RWPE1 (cell line): ENCODE results near the gene FAM227B.
"Not testable (repeated sequence)": the region's sequence is repeated elsewhere in the genome, so short reads cannot be mapped to it uniquely, and the experiment has no call there.

Experiments used
- CTCF ChIA-PET: fragments of 350-600 bp; sonication (Branson Sonifier 250); formaldehyde crosslinking; extraction: SDS; loops from one replicate; lab custom pipeline; 2021; lab: Yijun Ruan, JAX
- POLR2A ChIA-PET: fragments of 400-600 bp; formaldehyde crosslinking; extraction: SDS; loops from one replicate; lab custom pipeline; 2020; ENCODE audit warnings: antibody characterized with exemption; ENCODE audit not compliant: low non-redundant PET; lab: Yijun Ruan, JAX
- DNase-seq: peaks from one replicate; pipeline ENCODE4 v3.0.0; 2012; ENCODE audit warnings: low spot score
- H3K27ac ChIP-seq: fragments of 450-650 bp; 2 replicates; pipeline ENCODE4 v1.5.1; 2017
- TF ChIP-seq, protein P1 (sequence below): fragments of 450-650 bp; conservative IDR thresholded peaks from 2 replicates; pipeline ENCODE4 v1.5.1; 2017; ENCODE audit warnings: low read depth, mild to moderate bottlenecking

FAM227B gene

DNA sequence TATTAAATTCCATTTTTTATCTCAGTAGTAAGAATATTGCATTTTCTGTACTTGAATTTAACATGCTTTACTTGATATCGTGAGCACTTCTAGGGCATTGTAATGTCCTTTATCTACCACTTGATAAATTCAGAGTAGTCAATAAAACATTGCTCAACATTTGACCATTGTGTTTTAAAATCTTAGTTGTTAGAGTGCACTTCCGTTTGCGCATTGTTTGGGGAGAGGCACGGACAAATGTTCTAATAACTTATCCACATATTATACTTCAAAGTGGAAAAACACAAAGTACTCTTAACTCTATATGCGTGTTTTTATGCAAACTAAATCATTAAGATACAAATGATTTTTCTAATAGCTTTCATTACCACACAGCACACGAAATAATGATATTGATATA is 419 bp downstream of the FAM227B start:
- ChIA-PET CTCF (no interaction called here), POLR2A (no interaction called here)
- peak overlapping the region; percentile 77 for H3K27ac ChIP-seq
- no peak for DNase-seq
- TF ChIP-seq, protein P1, sequence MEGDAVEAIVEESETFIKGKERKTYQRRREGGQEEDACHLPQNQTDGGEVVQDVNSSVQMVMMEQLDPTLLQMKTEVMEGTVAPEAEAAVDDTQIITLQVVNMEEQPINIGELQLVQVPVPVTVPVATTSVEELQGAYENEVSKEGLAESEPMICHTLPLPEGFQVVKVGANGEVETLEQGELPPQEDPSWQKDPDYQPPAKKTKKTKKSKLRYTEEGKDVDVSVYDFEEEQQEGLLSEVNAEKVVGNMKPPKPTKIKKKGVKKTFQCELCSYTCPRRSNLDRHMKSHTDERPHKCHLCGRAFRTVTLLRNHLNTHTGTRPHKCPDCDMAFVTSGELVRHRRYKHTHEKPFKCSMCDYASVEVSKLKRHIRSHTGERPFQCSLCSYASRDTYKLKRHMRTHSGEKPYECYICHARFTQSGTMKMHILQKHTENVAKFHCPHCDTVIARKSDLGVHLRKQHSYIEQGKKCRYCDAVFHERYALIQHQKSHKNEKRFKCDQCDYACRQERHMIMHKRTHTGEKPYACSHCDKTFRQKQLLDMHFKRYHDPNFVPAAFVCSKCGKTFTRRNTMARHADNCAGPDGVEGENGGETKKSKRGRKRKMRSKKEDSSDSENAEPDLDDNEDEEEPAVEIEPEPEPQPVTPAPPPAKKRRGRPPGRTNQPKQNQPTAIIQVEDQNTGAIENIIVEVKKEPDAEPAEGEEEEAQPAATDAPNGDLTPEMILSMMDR = no peak

DNA sequence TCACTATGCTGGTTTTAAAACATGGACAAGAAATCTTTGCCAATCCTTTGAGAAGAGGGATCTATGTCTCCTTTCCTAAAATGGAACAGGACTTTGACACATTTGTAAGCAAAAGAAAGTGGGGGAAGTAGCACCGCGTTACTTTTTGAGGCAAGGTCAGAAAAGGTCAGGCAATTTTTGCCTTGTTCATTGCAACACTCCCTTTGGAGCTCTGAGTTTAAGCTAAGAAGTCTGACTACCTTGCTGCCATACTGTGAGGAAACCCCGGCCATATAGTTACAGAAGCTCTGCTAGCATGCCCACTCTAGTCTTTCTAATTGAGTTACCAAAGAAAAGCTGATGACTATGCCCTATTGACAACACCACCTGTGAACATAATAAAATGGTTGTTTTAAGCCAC is 1.4 kb downstream of the FAM227B start:
- DNase-seq = no peak
- ChIA-PET POLR2A (no interaction called here), CTCF (interaction anchor here (0.5 to 1.0 kb wide), 2 partner anchors 109 to 197 kb away, joined by 3 read pairs; no protein-coding TSS in a partner anchor)
- no peak overlapping the region for H3K27ac ChIP-seq
- TF ChIP-seq, protein P1 = no peak

DNA sequence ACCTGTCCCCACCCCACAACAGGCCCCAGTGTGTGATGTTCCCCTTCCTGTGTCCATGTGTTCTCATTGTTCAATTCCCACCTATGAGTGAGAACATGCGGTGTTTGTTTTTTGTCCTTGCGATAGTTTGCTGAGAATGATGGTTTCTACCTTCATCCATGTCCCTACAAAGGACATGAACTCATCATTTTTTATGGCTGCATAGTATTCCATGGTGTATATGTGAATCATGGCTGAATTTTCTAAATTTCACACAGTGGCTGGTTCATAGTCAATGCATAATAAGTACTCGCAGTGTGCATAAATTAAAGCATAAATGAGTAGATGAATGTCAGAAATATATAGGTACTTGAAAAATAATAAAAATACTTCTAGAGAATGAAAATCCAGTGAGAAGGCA is 8.4 kb downstream of the FAM227B start:
- CTCF ChIA-PET, DNase-seq, POLR2A ChIA-PET, H3K27ac ChIP-seq: not testable (repeated sequence)

DNA sequence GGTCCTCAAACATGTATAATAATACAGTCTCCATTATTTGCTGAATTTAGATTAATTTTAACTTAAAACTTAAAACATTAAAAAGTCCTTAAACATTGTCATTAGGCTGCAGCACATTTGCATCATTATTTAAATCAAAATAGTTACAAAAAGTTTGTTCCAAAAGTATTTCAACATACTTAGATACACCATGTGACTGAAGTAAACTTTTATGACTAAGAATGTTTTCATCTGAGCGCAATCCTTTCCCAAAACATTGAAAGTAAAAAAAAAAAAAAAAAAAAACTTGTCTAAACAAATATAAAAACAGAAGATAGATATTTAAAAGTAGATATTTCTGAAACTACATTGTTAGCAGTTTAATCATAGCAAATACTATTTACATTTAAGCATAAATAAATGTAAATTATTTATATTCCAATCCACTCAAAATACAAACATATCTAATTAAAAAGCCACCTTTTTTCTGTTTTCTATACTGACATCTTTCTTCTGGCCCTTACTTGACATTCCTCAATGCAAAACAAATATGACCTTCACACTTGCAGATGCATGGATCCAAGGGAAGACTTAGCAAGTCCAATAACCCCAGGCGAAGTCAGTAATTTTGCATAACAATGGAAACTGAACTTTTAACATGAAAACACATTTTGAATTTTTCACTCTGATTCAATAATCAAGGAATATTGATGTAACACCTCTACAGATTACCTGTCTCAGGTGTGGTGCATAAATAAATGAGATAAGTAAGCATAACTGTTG is 10.3 kb downstream of the FAM227B start:
- POLR2A ChIA-PET = no interaction called here
- no peak overlapping the region for H3K27ac ChIP-seq
- DNase-seq = no peak
- CTCF ChIA-PET = no interaction called here
- TF ChIP-seq, protein P1 = no peak

DNA sequence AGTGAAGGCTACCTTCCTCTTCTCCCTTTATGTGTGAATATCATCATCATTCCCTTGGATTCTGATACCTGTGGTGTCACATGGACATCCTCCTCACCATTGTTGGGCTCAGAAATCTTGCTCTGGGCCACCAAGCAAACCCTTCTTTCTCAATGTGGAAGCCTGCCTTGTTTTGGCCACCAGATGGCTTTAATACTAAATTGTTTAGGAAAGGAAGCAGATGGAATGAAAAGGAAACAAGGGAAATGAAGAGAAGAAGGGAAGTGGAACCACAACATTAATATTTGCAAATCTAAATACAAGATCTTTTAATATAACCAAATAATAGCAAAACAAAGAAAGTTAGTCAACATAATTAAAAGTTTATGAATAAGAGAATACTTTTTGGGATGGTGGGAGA is 14.0 kb downstream of the FAM227B start:
- no peak for DNase-seq
- TF ChIP-seq, protein P1 = no peak
- POLR2A ChIA-PET = no interaction called here
- CTCF ChIA-PET = no interaction called here
- no peak overlapping the region for H3K27ac ChIP-seq

DNA sequence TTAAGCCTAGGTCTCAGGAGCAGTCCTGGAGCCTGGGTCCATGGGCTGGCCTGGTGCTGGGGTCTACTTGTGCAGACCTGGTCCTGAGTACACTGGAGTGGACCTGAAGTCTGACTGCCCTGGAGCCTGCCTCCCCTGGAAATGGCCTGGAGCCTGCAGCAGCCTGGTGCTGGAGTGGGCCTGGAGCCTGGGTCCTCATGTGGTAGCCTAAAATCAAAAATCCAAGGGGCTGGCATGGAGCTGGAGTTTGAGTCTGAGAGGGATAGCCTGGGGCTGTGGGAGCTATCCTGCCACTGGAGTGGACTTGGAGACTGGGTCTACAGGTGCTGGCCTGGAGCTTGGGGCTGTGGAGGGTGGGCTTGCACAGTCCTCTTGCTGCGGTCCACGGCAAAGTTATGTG is 15.0 kb downstream of the FAM227B start:
- TF ChIP-seq, protein P1 = no peak
- ChIA-PET CTCF (no interaction called here), POLR2A (no interaction called here)
- no peak for DNase-seq
- no peak overlapping the region for H3K27ac ChIP-seq

DNA sequence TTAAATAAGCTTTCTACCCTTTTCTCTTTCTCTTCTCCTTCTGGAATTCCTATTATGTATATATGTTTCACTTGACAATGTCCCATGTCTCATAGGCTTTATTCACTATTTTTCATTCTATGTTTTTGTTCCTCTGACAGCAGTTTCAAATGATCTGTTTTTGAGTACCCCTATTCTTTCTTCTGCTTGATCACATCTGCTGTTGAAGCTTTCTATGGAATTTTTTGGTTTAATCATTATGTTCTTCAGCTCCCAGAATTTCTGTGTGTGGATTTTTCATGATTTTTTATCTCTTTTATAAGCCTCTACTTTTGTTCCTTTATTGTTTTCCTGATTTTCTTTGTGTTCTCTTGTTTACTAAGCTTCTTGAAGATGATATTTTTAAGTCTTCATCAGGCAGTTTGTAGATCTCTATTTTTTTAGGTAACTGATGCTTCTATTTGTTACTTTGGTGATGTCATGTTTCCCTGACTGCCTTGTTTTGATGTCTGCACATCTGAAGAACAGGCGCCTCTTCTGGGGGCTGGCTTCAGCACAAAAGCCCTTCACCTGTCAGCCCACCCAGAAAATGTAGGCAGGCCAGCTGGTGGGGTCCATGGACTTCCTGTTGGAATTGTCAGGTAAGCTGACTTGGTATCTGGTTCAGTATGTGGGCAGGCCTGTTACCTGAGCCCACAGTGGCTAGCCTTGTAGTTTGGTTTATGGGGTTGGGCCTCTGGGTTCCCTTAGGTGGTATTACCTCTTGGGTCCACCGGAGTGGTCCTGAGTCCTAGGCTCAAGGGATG is 15.8 kb downstream of the FAM227B start:
- H3K27ac ChIP-seq = no peak overlapping the region
- CTCF ChIA-PET = no interaction called here
- POLR2A ChIA-PET = no interaction called here
- TF ChIP-seq, protein P1 = no peak
- DNase-seq = no peak

DNA sequence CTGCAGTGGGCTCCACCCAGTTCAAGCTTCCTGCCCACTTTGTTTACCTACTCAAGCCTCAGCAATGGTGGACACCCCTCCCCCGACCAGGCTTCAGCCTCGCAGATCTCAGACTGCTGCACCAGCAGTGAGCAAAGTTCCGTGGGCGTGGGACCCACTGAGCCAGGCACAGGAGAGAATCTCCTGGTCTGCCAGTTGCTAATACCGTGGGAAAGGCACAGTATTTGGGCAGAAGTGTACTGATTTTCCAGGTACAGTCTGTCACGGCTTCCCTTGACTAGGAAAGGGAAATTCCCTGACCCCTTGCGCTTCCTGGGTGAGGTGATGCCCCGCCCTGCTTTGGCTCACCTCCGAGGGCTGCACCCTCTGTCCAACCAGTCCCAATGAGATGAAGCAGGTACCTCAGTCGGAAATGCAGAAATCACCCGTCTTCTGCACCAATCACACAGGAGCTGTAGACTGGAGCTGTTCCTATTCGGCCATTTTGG is 27.7 kb downstream of the FAM227B start:
- H3K27ac ChIP-seq, DNase-seq, POLR2A ChIA-PET: not testable (repeated sequence)
- CTCF ChIA-PET = interaction anchor here (0.6 to 0.7 kb wide), 2 partner anchors 49 to 159 kb away, joined by 3 read pairs; no protein-coding TSS in a partner anchor
